A549 treated with AZD9567 at 1 μM for 4 hours (cell line): ENCODE measurements around the gene SYNPO2. TPM values are rescaled to one million over a fixed set of nuclear protein-coding genes. Genes with fewer than 3 reads are reported as not detected.

Experiments used
- total RNA-seq: library from RNA; stranded (reverse); fragments of 200-300 nt; extraction: Qiagen RNA extraction; gene quantifications from 5 replicates; pipeline ENCODE4 v1.2.3, GENCODE V29; 2022; ENCODE audit not compliant: insufficient read depth

The SYNPO2 gene, protein sequence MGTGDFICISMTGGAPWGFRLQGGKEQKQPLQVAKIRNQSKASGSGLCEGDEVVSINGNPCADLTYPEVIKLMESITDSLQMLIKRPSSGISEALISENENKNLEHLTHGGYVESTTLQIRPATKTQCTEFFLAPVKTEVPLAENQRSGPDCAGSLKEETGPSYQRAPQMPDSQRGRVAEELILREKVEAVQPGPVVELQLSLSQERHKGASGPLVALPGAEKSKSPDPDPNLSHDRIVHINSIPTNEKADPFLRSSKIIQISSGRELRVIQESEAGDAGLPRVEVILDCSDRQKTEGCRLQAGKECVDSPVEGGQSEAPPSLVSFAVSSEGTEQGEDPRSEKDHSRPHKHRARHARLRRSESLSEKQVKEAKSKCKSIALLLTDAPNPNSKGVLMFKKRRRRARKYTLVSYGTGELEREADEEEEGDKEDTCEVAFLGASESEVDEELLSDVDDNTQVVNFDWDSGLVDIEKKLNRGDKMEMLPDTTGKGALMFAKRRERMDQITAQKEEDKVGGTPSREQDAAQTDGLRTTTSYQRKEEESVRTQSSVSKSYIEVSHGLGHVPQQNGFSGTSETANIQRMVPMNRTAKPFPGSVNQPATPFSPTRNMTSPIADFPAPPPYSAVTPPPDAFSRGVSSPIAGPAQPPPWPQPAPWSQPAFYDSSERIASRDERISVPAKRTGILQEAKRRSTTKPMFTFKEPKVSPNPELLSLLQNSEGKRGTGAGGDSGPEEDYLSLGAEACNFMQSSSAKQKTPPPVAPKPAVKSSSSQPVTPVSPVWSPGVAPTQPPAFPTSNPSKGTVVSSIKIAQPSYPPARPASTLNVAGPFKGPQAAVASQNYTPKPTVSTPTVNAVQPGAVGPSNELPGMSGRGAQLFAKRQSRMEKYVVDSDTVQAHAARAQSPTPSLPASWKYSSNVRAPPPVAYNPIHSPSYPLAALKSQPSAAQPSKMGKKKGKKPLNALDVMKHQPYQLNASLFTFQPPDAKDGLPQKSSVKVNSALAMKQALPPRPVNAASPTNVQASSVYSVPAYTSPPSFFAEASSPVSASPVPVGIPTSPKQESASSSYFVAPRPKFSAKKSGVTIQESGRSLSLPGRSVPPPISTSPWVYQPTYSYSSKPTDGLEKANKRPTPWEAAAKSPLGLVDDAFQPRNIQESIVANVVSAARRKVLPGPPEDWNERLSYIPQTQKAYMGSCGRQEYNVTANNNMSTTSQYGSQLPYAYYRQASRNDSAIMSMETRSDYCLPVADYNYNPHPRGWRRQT
- 0.42 to 0.77 TPM (median 0.59 TPM) in 5 replicates for total RNA-seq

DNA sequence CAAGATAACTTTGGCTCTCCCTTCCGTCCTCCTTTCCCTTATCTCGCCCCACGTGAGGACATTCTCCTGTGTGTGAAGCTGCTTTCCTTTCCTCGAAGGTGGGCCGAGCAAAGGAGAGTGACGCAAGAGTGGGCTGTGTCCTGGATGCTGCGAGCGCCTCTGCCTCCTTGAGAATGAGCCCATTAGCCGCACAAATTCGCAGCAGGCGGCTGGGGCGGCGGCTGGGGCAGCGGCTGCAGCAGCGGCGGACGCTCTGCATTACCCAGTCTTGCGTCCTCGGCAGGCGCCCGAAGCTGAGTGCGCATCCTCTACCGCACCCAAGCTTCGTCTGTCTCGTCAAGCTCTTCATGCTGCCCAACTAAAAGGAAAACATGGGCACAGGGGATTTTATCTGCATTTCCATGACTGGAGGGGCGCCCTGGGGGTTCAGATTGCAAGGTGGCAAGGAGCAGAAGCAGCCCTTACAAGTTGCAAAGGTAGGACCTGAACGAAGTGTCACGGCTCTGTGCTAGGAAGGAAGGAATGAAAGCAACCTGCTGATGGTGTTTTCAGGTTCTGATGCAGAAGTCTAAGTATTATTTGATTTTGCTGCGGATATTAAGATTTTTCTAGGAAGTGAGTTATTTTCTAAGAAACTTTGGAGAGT lies at the start of gene SYNPO2:
SYNPO2 (plus strand) TSS at position 189 of the 646 bp plus-strand sequence; CDS start at position 372, 183 bp downstream.

Other genes starting within 250 kb of the SYNPO2 start
- 13.9 to 19.7 TPM (median 16.5 TPM) in 5 replicates for gene METTL14, start 203.5 kb upstream of the SYNPO2 start, total RNA-seq
- gene SEC24D, start 52.7 kb upstream of the SYNPO2 start, total RNA-seq: 12.5 to 18.4 TPM (median 15.6 TPM) in 5 replicates
- 0.02 TPM in 1 of 5 replicates, not detected in the others for gene MYOZ2, start 247.0 kb downstream of the SYNPO2 start, total RNA-seq